HEK293 (cell line): Measurements from ENCODE around the gene MAP3K13.

ENCODE experiments used
- HOXA7 ChIP-seq: sonication (generic); formaldehyde crosslinking; IDR thresholded peaks from 2 replicates; pipeline ENCODE4 v1.8.1; 2022; ENCODE audit warnings: missing genetic modification reagents, borderline replicate concordance
- MZF1 ChIP-seq: fragments of 450-650 bp; formaldehyde crosslinking; IDR thresholded peaks from 2 replicates; pipeline ENCODE4 v1.5.1; 2017; ENCODE audit warnings: missing biosample characterization, missing genetic modification characterization, borderline replicate concordance
- YY1 ChIP-seq: fragments of 450-650 bp; formaldehyde crosslinking; IDR thresholded peaks from 2 replicates; pipeline ENCODE4 v1.5.1; 2018; ENCODE audit warnings: missing biosample characterization, missing genetic modification characterization
- ZBTB8A ChIP-seq: fragments of 450-650 bp; formaldehyde crosslinking; IDR thresholded peaks from 2 replicates; pipeline ENCODE4 v1.5.1; 2016; ENCODE audit warnings: missing biosample characterization, missing genetic modification characterization
- ZNF10 ChIP-seq: fragments of 450-650 bp; formaldehyde crosslinking; IDR thresholded peaks from 2 replicates; pipeline ENCODE4 v1.5.1; 2017; ENCODE audit warnings: missing biosample characterization, missing genetic modification characterization
- ZNF140 ChIP-seq: fragments of 450-650 bp; formaldehyde crosslinking; IDR thresholded peaks from 2 replicates; pipeline ENCODE4 v1.5.1; 2016; ENCODE audit warnings: missing biosample characterization, missing genetic modification characterization
- ZNF311 ChIP-seq: fragments of 450-650 bp; formaldehyde crosslinking; IDR thresholded peaks from 2 replicates; pipeline ENCODE4 v1.5.1; 2017; ENCODE audit warnings: missing biosample characterization, missing genetic modification characterization, borderline replicate concordance
- ZNF549 ChIP-seq: fragments of 450-650 bp; IDR thresholded peaks from 2 replicates; pipeline ENCODE4 v1.5.1; 2018; ENCODE audit warnings: missing biosample characterization, missing genetic modification characterization, mild to moderate bottlenecking, inconsistent platforms, moderate library complexity
- TF ChIP-seq, protein P1 (sequence below): fragments of 450-650 bp; formaldehyde crosslinking; IDR thresholded peaks from 2 replicates; pipeline ENCODE4 v1.5.1; 2016; ENCODE audit warnings: missing biosample characterization, missing genetic modification characterization

DNA sequence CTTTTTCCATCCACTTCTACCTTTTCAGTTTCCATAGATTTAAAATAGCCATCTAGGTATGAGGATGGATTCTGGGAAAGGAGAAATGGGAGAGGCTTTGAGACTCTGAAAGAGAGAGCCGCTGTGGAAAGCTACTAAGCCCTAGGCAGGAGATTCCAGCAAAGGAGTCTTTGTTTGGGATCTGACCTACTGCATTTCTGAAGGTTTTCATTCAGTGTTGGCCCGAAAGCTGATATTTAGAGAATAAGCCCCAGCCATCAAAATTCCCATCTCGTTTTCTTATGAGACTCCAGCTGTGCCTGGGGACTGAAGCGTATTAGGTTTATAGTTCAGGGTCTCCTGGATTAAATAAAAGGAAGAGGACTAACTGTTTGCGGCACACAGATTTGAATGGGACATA, 170.0 kb downstream of the MAP3K13 start:
- TF ChIP-seq ZNF549 (tag by site-specific recombination) (no peak), ZNF140 (tag by site-specific recombination) (no peak), ZNF10 (tag by site-specific recombination) (no peak), HOXA7 (CRISPR knock-in tag) (no peak), ZNF311 (tag by site-specific recombination) (no peak), MZF1 (no peak), ZBTB8A (no peak), YY1 (no peak)
- TF ChIP-seq, protein P1, sequence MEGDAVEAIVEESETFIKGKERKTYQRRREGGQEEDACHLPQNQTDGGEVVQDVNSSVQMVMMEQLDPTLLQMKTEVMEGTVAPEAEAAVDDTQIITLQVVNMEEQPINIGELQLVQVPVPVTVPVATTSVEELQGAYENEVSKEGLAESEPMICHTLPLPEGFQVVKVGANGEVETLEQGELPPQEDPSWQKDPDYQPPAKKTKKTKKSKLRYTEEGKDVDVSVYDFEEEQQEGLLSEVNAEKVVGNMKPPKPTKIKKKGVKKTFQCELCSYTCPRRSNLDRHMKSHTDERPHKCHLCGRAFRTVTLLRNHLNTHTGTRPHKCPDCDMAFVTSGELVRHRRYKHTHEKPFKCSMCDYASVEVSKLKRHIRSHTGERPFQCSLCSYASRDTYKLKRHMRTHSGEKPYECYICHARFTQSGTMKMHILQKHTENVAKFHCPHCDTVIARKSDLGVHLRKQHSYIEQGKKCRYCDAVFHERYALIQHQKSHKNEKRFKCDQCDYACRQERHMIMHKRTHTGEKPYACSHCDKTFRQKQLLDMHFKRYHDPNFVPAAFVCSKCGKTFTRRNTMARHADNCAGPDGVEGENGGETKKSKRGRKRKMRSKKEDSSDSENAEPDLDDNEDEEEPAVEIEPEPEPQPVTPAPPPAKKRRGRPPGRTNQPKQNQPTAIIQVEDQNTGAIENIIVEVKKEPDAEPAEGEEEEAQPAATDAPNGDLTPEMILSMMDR, result no peak
